ENCODE results near the gene EXT2.

- TF ChIP-seq CTCF (conservative IDR thresholded peaks at IDR 0.05; ENCODE audit: low read depth, low read length) (no peak), EZH2 (IDR thresholded peaks at IDR 0.05; ENCODE audit: low read length, unreplicated experiment) (no peak)
Measured at GRCh38 chr11:44088871-44089270, 6.6 kb upstream of the EXT2 start.
